GM19455 (cell line): ENCODE results near the gene HIC1.
"Not testable (repeated sequence)": the region's sequence is repeated elsewhere in the genome, so short reads cannot be mapped to it uniquely, and the experiment has no call there.

ENCODE experiments used
- ATAC-seq: cut with Tn5 transposase; IDR thresholded peaks from one replicate; pipeline ENCODE4 v1.9.1; 2021; ENCODE audit not compliant: unreplicated experiment

Gene HIC1, protein sequence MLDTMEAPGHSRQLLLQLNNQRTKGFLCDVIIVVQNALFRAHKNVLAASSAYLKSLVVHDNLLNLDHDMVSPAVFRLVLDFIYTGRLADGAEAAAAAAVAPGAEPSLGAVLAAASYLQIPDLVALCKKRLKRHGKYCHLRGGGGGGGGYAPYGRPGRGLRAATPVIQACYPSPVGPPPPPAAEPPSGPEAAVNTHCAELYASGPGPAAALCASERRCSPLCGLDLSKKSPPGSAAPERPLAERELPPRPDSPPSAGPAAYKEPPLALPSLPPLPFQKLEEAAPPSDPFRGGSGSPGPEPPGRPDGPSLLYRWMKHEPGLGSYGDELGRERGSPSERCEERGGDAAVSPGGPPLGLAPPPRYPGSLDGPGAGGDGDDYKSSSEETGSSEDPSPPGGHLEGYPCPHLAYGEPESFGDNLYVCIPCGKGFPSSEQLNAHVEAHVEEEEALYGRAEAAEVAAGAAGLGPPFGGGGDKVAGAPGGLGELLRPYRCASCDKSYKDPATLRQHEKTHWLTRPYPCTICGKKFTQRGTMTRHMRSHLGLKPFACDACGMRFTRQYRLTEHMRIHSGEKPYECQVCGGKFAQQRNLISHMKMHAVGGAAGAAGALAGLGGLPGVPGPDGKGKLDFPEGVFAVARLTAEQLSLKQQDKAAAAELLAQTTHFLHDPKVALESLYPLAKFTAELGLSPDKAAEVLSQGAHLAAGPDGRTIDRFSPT

DNA sequence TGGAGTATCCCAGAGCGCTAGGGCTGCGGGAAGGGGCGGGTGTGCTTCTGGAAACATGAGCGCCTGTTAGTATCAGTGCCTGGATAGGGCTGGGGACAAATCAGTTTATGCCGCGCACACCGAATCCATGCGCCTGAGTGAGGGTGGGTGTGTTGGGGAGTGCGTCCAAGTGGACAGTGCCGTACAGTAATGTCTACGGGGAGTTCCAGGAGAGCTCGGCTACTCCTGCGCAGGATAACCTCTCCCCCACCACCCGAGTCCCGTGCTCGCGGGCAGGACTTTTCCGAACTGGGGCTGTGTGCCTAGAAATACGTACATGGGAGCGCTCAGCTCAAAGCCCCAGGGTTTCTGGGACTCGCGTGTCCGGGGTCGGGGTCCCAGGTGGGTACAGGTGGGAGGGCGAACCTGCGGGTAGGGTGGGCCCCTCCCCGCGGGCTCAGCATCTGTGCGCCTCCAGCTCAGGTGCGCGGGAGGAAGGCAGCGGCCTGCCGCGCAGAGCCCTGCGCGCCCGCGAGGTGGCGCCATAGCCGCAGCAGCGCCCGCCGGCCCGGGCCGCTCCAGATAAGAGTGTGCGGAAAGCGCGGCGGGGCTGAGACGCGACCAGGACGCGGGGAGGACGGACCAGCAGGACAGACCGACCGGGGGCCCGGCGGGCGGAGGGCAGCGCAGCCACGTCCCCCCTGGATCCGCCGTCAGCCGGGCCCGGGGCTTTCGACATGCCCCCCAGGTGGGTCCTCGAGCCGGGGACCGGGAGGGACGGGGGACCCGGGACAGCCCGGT, at the start of gene HIC1:
Gene HIC1 (plus strand): TSS at position 592 of the 780 bp plus-strand sequence. CDS start 1,588 bp downstream, outside the sequence.
- peak; percentile 27 for ATAC-seq

DNA sequence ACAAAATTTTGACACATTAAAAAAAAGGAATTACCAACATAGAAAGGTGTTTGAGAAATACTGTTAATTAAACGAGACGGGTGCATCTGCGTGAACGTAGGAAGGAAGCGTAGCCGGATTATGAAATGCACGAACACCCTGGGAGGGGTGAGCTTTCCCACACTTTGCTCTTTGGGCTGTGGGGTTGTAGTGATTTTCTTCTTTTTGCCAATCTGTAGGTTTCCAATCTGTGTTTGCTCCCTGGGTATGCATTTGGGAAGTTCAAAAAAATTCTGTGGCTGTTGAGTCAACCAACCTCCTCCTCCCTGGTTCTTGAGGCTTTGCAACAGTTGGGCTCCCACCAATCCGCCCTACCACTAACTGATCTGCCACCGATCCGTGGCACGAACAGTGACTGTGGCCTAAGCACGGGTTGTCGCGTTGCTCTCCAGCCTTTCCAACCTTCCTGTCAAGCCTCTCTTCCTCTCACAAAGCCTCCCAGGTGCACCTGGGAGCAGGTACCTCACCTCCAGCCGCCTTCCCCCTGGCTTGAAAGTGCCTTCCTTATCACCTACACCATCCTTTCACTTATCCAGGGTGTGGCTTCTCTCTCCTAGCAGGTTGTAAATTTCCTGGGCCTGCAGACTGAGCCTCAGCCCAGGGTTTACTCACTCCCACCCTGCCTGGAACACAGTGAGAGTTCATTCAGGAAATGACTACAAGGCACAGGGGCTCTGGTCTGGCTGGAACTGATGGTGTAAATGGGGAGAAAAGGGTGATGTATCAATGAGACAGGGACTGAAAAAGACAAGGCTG, 46.4 kb upstream of the HIC1 start:
- no peak for ATAC-seq

DNA sequence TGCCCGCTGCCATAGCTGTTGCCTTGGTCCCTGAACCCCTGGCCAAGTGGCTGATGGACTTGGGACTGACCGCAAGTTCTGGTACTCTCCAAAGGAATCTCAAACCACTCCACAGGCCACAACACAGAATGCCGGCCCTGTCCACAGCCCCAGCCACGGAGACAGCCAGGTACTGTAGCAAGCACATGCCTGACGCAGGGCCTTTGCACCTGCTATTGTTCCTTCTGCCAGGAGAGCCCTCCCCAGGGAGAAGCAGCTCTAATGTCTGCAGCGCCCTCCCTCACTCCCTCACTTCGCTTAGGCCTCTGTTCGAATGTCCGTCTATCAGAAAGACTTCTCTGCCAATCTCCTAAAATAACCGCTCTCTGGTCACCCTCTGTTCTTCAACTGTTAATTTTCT, 45.2 kb upstream of the HIC1 start:
- ATAC-seq, result no peak

DNA sequence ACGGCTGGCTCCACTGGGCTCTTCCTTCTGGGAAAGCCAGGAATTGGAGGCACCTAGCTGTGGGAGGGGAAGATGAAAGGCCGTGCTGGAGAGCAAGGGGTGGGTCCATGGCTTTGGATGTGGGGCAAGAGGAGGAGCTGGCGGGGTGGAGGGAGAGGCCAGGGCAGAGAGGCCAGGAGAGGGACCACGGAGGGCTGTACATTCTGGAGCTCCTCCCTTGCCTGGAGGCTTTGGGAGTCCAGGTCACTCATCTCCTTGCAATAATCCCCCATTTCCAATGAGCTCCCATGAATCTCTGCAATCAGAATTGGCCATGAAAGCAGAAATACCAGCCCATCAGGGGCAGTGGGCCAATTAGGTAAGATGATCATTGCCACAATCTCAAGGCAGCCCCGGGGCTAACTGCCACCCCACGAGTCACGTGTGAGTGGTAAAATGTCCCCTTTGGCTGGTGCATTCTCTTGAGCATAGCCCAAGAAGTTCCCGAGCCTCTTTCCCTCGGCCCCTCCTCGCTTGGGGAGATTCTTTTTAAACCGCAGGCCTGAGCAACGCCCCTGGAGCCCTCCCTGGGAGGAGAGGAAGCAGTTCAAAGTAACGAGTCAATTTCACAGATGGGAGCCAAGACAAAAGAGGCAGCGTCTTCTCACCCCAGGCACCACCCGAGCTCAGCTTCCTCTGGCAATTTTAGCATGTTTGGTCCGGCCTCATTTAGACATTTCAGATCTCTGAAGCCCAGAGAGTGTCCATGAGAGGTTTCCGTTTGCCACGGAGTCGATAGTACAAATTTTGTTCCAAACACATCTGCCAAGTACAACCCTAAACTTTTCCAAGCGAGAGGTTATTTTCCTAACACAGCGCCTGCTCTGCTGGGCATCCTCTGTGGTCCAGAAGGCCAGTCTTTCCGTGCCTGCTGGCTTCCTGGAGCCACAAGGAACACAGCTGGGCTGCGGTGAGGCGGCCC, 43.2 kb upstream of the HIC1 start:
- no peak for ATAC-seq

DNA sequence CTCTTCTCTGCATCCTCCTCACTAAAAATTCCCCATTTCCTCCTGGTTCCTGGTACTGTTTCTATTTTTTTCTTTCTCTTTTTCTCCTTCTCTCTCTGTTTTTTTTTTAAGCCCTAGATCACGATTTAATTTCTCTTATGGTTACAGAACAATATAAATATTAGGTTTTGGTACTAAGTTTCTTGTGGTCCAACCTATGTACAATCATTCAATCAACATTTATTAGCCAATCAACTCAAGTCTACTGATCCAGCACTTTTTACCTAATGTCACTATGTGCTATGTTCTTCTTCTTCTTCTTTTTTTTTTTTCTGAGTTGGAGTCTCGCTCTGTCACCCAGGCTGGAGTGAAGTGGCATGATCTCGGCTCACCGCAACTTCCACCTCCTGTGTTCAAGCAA, 42.4 kb upstream of the HIC1 start:
- no peak for ATAC-seq

DNA sequence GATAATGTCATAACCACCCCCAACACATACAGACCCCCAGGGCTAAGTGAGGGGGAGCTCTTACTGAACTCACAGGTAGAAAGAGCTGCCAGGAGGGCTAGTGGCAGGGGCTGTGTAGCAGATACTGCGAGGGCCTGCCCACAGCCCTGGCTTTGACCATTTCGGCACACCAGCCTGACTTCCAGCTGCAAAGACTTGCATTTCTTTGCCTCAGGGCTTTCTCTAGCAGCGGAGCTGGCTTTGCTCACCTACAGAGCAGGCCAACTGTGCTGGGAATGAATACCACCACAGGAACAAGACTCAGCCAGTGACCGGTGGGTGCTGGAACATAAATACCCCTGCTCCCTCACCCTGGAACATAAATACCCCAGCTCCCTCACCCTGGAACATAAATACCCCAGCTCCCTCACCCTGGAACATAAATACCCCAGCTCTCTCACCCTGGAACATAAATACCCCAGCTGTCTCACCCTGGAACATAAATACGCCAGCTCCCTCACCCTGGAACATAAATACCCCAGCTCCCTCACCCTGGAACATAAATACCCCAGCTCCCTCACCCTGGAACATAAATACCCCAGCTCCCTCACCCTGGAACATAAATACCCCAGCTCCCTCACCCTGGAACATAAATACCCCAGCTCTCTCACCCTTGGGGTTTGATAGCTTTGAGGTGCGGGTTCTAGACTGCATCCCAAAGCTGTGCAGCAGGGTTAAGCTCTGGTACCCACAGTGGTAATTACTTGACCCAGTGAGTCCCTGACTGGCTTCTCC, 41.5 kb upstream of the HIC1 start:
- not testable (repeated sequence) for ATAC-seq

DNA sequence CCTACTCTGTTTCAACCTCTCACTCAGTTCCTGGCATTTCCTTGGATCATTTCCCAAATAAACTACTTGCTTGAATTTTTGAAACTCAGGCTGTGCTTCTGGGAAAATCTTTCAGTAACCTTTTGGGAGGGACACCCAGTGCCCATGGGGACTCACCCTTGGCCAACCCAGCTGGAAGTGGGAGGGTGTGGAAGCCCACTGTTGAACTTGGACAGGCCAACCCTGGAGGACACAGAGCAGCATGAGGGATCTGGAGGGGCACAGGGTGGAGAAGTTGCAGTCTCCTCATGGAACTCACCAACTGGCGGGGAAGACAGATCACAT, 40.9 kb upstream of the HIC1 start:
- no peak for ATAC-seq

DNA sequence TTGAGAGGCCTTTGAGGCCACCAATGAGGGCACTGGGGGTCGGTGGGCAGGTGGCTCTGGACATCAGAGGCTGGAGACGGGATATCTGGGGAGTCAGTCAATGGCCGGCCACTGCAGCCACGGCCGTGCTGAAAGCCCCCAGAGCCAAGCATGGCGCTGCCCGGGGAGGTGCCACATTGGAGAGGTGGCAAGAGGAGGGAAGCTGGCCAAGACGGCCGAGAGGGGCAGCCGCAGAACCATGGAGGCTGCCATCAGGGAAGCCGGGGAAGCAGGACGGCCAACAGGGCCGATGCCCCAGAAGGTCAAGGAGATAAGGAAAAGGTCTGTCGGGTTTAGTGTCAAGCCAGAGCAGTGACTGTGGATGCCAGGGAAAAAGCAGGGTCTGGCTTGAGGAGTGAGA, 39.6 kb upstream of the HIC1 start:
- no peak for ATAC-seq

DNA sequence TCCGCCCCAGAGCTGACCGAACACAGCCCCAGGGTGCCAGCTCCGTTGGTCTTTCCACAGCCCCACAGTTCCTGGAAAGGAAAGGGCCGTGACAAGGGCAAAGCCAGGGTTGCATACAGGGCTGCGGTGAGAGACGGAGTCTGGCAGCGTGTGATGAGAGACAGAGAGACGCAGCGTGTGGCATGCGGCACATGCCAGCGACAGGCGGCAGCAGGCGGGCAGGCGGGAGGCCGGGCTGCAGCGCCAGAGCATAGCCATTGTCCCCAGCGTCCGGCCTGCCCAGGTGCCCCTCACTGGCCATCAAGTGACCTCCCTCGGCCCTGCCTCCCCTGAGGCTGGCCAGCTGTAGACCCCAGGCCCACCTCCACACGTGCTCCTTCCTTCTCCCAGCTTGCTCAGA, 38.4 kb upstream of the HIC1 start:
- ATAC-seq, result no peak

DNA sequence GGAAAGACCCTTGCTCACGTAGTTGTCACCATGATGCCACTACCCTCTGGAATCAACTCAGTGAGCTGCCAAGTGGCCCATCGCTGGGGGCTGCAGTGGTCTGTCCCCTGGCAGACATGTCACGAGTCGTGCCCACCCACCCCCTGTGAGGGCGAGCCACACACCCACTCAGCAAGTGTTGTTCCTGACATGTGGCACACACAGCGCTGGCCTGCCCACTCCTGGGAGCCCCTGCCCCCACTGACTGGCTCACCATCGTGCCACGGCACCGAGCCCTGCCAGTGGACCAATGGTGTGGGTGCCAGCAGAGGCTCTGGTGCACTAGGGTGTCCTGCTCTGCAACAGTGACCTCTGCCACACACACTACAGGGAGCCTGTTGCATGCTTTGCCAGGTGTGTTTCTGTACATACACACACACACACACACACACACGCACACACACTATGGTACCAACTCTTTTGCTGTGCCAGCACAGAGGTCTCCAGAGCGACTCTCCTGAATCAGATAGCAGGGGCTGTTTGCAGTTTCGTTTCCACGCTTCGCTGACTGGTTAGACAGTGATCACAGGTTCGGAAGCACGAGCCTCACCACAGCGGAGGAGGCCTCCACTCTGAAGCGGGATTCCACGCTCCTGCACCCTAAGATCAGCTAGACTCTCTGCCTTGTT, 37.5 kb upstream of the HIC1 start:
- ATAC-seq, result no peak

DNA sequence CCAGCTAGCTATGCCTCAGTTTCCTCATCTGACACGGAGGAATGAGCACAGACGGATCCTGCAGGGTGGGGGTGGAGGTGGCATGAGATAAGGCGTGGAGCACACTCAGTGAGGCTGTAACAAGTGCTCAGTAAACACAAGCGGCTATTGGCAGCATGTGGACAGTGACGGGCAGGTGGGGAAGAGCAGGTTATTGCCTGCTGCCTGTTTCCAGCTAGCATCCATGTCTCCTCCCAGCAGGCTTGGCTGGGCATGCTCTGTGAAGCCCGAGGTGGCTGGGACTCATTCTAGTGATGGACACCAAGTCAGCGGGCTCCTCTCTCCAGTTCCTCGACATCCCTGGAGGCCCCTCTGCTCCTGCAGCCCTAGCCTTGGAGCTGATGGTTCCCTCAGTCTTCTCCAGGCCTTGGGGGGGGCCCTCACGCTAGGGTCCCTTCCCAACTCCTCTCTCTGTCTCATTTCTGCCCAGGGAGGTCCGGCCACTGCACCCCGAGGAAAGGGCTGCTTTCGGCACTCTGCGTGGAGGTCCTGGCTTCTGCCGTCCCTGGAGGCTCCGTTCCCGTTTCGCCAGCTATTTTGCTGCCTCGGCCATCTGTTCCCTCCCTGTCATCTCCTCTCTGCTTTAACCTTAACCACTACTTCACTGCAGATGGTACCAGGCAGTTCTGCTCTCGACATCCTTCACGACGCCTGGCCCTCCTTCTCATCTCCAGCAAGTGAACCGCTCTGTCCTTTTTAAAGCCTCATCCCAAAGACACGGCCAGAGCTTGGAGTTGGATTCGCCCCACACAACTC, 36.0 kb upstream of the HIC1 start:
- ATAC-seq, result no peak

DNA sequence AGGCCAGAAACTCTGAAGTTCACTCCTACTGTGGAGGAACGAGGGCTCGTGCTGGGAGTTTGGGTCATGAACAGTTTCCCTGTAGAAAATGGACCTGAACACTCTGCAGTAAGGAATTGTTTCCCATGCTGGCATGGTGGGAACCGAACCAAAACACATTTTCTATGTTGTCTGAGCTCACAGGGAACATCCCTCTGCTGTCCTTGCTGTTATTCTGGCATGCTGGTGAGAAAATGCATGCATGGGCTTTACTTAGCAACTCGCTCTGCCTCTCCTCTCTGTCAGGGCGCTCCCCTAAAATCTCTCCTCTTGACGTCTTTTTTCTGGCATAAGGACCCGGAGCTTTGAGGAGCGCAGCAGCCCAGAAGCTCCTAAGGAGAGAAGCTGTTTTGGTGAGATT, 35.2 kb upstream of the HIC1 start:
- ATAC-seq, result no peak

DNA sequence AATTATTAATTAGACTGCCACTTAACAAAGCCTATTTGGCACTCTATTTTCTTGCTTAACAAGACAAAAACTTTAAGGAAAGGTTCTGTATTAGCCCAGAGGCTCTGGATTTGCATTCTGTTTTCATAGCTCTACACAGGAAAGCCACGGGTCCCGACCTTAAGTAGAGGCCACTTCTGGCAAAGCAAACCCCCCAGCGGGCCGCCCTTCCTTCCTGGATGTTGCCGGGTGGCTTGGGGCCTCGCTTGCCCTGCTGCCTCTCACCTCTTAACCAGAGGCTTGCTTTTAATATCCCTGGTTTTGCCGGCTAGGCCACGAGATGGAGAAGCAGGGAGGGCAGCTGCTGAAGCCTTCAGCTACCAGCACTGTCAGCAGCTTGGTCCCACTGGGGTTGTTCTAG, 34.2 kb upstream of the HIC1 start:
- ATAC-seq, result no peak

DNA sequence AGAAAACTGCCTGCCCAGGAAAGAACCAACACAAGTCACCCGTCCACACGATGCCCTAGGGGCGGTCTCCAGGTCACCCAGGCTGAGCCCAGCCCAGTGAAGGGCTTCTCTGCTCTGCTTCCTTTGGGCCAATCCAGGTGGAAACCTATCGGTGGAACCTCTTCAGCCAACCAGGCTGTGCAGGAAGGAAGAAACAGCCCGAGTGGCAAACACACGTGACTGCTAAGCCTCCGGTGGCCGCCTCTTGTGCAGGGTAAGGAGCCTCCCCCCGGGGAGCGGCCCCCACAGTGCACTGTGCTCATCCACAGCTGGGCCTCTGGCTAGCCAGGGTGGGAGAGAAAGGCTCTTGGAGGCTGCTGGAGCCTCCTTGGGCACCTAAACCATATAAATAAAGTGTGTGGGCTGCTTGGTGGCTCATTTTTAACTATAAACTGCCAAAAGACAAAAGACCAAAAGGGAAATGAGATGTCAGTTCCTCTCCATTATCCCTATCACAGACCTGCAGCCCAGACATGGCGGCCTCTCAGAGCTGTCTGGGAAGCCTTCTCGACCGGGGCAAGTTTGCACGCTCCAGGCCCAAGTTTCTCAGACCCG, 32.2 kb upstream of the HIC1 start:
- no peak for ATAC-seq

DNA sequence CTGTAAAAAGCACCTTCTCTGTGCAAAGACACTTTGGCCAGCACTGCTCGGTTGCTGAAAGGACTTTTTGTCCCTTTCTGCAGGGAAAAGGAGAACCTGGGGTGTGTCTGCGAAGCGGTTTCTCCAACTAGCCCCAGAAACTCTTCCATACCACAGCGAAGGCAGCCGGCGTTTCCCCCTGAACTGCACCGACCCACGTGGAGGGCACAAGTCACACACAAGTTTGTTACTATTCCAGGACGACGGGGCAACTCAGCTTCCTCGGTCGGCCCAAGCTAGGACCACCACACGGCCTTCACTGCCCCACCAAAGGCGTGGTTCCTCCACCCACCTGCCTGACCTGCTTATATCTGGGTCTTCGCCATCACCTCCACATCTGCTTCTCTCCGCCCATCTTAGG, 31.6 kb upstream of the HIC1 start:
- no peak for ATAC-seq

DNA sequence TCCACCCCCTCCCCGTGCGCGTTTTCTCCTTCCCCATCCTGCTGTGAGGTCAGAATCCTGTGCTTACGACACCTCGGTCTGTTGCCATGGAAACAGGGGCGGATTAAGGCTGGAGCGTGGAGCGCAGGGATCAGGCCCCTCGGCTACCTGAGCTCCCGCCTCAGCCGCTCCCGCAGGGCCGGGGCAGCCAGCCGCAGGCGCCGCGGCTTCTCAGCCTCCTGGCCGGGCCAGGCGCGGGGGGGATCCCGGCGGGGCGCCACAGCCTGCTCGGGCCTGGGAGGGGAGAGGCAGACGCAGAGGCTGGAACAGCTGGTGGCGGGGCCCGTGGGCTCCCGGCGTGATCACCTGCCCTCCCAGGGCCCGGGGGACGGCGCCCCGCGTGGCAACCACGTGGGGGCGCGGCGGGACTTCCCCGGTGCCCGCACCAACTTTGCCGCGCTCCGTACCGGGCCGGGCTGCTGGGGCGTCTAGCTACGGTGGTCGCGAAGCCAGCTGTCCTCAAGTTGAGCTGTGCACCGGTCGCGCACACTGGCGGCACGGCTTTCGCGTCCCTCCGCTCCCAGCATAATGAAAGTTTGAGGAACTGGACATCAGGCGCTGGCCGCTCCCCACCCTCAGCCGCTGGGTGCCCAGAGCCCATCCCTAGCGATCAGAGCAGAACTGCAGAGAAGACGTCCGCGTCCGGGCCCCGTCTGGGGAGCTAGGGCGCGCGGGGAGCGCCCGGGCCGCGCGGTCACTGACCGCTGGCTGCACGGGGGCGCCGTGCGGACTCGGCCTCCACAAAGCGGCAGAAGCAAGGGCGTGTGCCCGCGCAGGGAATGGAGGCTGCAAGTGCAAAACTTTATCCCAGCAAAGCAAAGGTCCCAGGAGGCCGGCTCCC, 31.0 kb upstream of the HIC1 start:
- no peak for ATAC-seq
